ENCODE data around the gene TNP2.
"Not testable (repeated sequence)": the region's sequence is repeated elsewhere in the genome, so short reads cannot be mapped to it uniquely, and the experiment has no call there.

Gene TNP2

GRCh38 chr16:11292076-11292748 lies 23.1 kb upstream of the TNP2 start:
- ATAC-seq (no peak), DNase-seq (no peak)
- H3K27ac Mint-ChIP-seq, result no peak overlapping the region
- no peaks in the 10 kb centered on the region for H3K9me3 Mint-ChIP-seq
- peaks cover 36% of the 10 kb centered on the region for H3K4me1 Mint-ChIP-seq
- peaks cover 22% of the 10 kb centered on the region for H3K27me3 Mint-ChIP-seq
- H3K4me3 Mint-ChIP-seq, result no peak overlapping the region
- H3K36me3 Mint-ChIP-seq (ENCODE audit: low read depth), result no peaks in the 10 kb centered on the region

- H3K9me3 Mint-ChIP-seq, result no peaks in the 10 kb centered on the region
- peaks cover 22% of the 10 kb centered on the region for H3K27me3 Mint-ChIP-seq
- no peaks in the 10 kb centered on the region for H3K36me3 Mint-ChIP-seq (ENCODE audit: low read depth)
- H3K4me1 Mint-ChIP-seq, result peaks cover 36% of the 10 kb centered on the region
- ATAC-seq, result no peak
- no peak overlapping the region for H3K4me3 Mint-ChIP-seq
- DNase-seq, result no peak
- H3K27ac Mint-ChIP-seq, result no peak overlapping the region
These were observed 22.1 kb upstream of the TNP2 start for GRCh38 chr16:11291091-11291703.

- Mint-ChIP-seq H3K9me3 (no peaks in the 10 kb centered on the region), H3K27ac (no peak overlapping the region), H3K4me1 (peaks cover 41% of the 10 kb centered on the region), H3K36me3 (ENCODE audit: low read depth) (no peaks in the 10 kb centered on the region), H3K27me3 (peaks cover 22% of the 10 kb centered on the region), H3K4me3 (no peak overlapping the region)
- ATAC-seq (no peak), DNase-seq (no peak)
These were observed 21.2 kb upstream of the TNP2 start for GRCh38 chr16:11290102-11290893.

DNA sequence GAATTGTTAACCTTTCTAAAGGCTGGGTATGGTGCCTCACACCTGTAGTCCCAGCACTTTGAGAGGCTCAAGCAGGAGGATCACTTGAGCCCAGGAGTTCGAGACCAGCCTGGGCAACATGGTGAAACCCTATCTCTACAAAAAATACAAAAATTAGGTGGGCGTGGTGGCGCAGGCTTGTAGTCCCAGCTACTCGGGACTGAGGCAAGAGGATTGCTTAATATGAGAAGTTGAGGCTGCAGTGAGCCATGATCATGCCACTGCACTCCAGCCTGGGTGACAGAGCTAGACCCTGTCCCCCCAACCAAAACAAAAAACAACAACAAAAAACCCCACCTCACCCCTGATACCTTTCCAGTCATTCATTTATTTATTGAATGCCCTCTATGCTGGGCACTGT lies 20.6 kb upstream of the TNP2 start:
- Mint-ChIP-seq H3K4me1 (peaks cover 42% of the 10 kb centered on the region), H3K27me3 (peaks cover 22% of the 10 kb centered on the region)
- H3K27ac Mint-ChIP-seq; H3K36me3 Mint-ChIP-seq (ENCODE audit: low read depth); H3K9me3 Mint-ChIP-seq; ATAC-seq; H3K4me3 Mint-ChIP-seq; DNase-seq: not testable (repeated sequence)

- Mint-ChIP-seq H3K27ac (no peak overlapping the region), H3K36me3 (ENCODE audit: low read depth) (no peaks in the 10 kb centered on the region), H3K9me3 (no peaks in the 10 kb centered on the region), H3K27me3 (peaks cover 22% of the 10 kb centered on the region), H3K4me3 (no peak overlapping the region), H3K4me1 (peaks cover 39% of the 10 kb centered on the region)
- ATAC-seq (no peak), DNase-seq (no peak)
These were observed 20.1 kb upstream of the TNP2 start for GRCh38 chr16:11289202-11289601.

DNA sequence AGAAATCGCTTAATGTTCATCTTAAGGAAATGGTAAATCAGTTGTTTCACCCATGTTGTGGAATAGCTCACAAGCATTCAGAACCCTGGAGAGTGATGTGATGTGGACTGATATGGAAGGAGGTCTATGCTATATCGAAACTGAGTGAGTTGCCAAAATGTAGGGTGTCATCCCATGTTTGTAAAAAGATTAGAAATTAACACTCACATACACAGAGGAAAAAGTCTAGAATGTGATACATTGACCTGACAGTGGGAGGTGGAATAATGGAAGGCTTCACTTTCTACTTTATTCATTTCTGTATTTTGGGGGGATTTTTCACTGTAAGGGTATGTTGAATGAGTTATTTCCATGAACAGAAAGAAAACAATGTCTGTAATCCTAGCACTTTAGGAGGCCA lies 16.7 kb upstream of the TNP2 start:
- ATAC-seq (peak; percentile 84), DNase-seq (no peak)
- H3K4me1 Mint-ChIP-seq, result peaks cover 33% of the 10 kb centered on the region
- H3K36me3 Mint-ChIP-seq (ENCODE audit: low read depth), result no peaks in the 10 kb centered on the region
- peaks cover 14% of the 10 kb centered on the region for H3K27me3 Mint-ChIP-seq
- H3K9me3 Mint-ChIP-seq, result no peaks in the 10 kb centered on the region
- H3K27ac Mint-ChIP-seq, result peak overlapping the region; percentile 77
- H3K4me3 Mint-ChIP-seq, result peak overlapping the region; percentile 44

DNA sequence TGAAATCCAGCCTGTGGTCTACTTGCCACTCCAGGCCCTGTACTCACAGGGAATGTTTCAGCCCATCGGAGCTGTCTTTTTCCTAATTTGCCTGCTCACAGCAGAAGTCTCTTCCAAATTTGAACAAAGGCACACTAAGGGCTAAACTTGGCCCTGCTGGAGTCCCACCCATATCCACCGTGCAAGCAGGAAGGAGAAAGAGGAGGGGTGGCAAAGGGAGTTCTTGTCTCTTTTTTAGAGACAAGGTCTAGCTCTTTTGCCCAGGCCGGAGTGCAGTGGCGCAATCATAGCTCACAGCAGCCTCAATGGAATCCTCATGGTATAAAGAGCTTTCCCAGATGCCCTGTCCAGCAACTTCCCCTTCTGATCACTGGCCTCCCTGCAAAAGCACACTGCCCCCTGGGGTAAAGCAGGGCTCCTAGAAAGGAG lies 14.7 kb upstream of the TNP2 start:
- H3K9me3 Mint-ChIP-seq, result no peaks in the 10 kb centered on the region
- H3K27me3 Mint-ChIP-seq, result peaks cover 8% of the 10 kb centered on the region
- no peak for DNase-seq
- no peak overlapping the region for H3K27ac Mint-ChIP-seq
- ATAC-seq, result no peak
- no peak overlapping the region for H3K4me3 Mint-ChIP-seq
- H3K36me3 Mint-ChIP-seq (ENCODE audit: low read depth), result no peaks in the 10 kb centered on the region
- H3K4me1 Mint-ChIP-seq, result peaks cover 33% of the 10 kb centered on the region

- no peaks in the 10 kb centered on the region for H3K36me3 Mint-ChIP-seq (ENCODE audit: low read depth)
- H3K4me3 Mint-ChIP-seq, result no peak within 1 kb of the TSS
- H3K4me1 Mint-ChIP-seq, result peaks cover 13% of the 10 kb centered on the region
- peaks cover 2% of the 10 kb centered on the region for H3K27me3 Mint-ChIP-seq
- H3K27ac Mint-ChIP-seq, result peak within 1 kb of the TSS; percentile 9
- H3K9me3 Mint-ChIP-seq, result no peaks in the 10 kb centered on the region
- no peak for DNase-seq
- no peak for ATAC-seq
These were observed 11.7 kb upstream of the TNP2 start, which contains the start of gene PRM1 for GRCh38 chr16:11280616-11281522. TSS of gene PRM1 (minus strand) at chr16:11281330. CDS start at chr16:11281238, 92 bp downstream.

DNA sequence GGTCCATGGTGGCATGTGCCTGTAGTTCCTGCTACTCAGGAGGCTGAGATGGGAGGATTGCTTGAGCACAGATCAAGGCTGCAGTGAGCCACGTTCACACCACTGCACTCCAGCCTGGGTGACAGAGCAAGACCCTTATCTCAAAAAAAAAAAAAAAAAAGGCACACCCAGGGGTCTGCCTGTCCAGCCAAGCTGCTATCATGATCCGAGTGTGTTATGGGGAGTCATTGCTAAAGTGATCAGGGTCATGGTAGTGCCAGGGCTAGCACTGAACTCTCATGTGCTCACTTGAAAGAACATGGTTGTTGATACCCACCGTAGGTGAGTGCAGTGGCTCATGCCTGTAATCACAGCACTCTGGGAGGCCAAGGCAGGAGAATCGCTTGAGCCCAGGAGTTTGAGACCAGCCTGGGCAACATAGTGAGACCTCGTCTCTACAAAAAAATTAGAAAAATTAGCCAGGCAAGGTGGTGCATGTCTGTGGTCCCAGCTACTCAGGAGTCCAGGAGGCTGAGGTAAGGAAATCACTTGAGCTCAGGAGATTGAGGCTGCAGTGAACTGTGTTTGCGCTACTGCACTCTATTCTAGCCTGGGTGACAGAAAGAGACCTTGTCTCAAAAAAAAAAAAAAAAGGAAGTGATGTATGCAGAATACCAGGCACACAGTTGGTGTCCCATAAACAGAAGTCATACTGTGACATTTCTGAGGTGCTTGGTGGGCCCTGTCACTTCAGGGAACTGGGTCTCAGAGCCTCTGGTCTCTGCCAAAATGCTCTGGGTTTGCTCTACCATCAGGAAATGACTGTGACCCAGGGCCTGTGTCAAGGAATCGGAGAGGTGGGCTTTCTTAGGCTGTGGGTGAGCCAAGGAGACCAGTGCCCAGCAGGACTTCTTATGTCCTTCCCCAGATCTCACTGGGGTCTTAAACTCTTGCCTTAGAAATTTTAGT lies 9.8 kb upstream of the TNP2 start:
- no peak for ATAC-seq
- H3K27me3 Mint-ChIP-seq, result peaks cover 2% of the 10 kb centered on the region
- no peaks in the 10 kb centered on the region for H3K9me3 Mint-ChIP-seq
- H3K27ac Mint-ChIP-seq, result no peak overlapping the region
- no peak for DNase-seq
- H3K4me3 Mint-ChIP-seq, result no peak overlapping the region
- H3K36me3 Mint-ChIP-seq (ENCODE audit: low read depth), result no peaks in the 10 kb centered on the region
- H3K4me1 Mint-ChIP-seq, result peaks cover under 1% of the 10 kb centered on the region

- Mint-ChIP-seq H3K9me3 (no peaks in the 10 kb centered on the region), H3K36me3 (ENCODE audit: low read depth) (no peaks in the 10 kb centered on the region), H3K4me1 (no peaks in the 10 kb centered on the region), H3K27me3 (peaks cover 2% of the 10 kb centered on the region), H3K27ac (no peak overlapping the region), H3K4me3 (no peak overlapping the region)
- ATAC-seq (no peak), DNase-seq (no peak)
These were observed 8.6 kb upstream of the TNP2 start for GRCh38 chr16:11277607-11278337.

DNA sequence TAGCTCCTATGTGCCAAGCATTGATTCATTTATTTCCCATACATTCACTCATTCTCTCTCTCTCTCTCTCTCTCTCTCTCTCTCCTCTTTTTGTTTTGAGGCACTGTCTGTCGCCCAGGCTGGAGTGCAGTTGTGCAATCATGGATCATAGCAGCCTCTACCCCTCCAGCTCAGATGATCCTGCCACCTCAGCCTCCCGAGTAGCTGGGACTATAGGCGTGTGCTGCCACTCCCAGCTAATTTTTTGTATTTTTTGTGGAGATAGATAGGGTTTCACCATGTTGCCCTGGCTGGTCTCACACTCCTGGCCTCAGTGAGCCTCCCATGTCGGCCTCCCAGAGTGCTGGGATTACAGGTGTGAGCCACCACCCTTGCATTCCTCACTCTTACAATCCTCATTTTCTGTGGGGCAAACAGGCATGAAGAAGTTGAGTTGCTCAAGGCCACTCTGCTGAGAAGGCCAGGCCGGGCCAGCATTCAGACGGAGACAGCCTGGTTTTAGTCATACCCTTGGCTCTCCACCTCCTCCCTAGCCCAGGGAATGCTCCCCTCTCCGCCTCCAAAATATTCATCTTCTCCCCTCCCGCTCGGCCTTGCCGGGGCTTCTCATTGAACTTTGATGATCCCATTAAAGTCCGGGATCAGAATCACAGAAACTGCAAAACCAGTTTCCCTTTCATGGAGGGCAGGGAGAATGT lies 7.9 kb upstream of the TNP2 start:
- Mint-ChIP-seq H3K36me3 (ENCODE audit: low read depth) (no peaks in the 10 kb centered on the region), H3K4me1 (no peaks in the 10 kb centered on the region), H3K9me3 (no peaks in the 10 kb centered on the region), H3K27ac (no peak overlapping the region), H3K27me3 (no peaks in the 10 kb centered on the region), H3K4me3 (no peak overlapping the region)
- ATAC-seq (no peak), DNase-seq (no peak)

- Mint-ChIP-seq H3K27me3 (no peaks in the 10 kb centered on the region), H3K9me3 (no peaks in the 10 kb centered on the region), H3K27ac (no peak within 1 kb of the TSS), H3K4me1 (no peaks in the 10 kb centered on the region), H3K36me3 (ENCODE audit: low read depth) (no peaks in the 10 kb centered on the region), H3K4me3 (no peak within 1 kb of the TSS)
- DNase-seq, result no peak
- ATAC-seq, result no peak
These were observed 7.2 kb upstream of the TNP2 start, which contains the start of gene PRM2 for GRCh38 chr16:11276143-11276895. TSS of gene PRM2 (minus strand) at chr16:11276480. CDS start at chr16:11276370, 110 bp downstream.
